Raji (cell line): ENCODE measurements around the gene NNT.

Experiments used
- POLR2A ChIP-seq: IDR thresholded peaks from 2 replicates; pipeline ENCODE4 v1.6.1; 2011; ENCODE audit warnings: low read depth, low read length, control low read depth; ENCODE audit not compliant: insufficient read depth

NNT gene

GRCh38 chr5:43581398-43581797, 21.6 kb upstream of the NNT start:
- TF ChIP-seq POLR2A, result no peak

DNA sequence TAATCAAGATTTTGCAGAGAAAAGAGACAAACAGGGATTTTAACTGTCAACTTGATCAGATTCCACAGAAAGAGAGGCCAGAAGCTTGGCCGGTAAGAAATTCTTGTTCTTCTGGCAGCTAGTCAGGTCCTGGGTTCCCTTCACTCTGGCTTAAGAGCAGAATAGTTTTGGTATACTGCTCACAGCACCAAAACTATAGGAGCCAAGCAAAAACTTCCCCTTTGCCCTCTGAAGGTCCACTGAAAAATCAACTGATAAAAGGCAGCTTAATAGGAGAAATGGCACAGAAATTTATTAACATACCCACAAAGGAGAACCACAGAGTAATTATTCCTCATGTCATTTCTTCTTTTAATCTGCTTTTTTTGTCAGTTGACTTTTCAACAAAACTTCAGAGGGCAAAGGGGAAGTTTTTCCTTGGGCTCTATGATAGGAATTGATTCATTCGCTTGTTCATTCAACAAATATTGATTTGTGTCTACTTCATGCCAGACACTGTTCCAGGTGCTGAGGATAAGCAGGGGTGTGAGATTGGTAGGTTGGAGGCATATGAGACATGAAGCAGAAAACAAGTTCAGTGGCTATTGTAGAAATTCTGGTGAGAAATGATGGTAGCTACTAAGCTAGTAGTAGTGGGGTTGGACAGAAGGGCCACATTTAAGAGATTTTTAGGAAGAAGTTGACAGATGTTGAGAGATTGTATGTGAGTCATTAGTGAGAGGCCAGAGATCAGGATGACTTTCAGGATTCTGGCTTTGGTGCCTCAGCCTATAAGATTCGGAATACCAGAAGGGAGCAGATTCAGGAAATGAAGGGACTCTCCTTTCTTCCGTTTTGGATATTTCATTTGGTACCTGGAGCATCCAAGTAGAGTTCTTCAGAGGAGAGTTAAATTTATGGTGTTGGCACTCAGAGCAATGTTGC, 20.6 kb upstream of the NNT start:
- TF ChIP-seq POLR2A, result no peak

DNA sequence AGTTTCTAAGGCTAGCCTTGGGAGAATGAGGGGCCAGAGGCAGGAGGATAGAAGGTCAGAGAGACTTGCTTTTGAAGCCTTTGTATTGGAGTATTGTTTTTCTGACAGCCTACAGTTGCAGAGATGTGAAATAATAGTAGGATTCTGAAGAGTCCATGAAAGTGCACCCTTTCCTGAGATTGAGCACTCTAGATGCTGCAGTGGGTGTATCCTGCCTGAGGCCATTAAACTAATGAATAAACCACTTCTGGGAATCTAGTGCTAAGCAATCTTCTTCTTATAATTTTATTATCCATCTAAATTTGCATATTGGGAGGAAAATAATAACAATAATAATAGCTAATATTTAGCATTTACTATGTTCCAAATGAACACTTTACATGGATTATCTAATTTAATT, 19.3 kb upstream of the NNT start:
- no peak for TF ChIP-seq POLR2A

GRCh38 chr5:43584166-43584699, 18.7 kb upstream of the NNT start:
- TF ChIP-seq POLR2A, result no peak

- TF ChIP-seq POLR2A, result no peak
These were observed 14.1 kb upstream of the NNT start for GRCh38 chr5:43588842-43589241.

GRCh38 chr5:43589310-43589709, 13.7 kb upstream of the NNT start:
- no peak for TF ChIP-seq POLR2A

- TF ChIP-seq POLR2A, result no peak
These were observed 12.3 kb upstream of the NNT start for GRCh38 chr5:43590700-43591099.

DNA sequence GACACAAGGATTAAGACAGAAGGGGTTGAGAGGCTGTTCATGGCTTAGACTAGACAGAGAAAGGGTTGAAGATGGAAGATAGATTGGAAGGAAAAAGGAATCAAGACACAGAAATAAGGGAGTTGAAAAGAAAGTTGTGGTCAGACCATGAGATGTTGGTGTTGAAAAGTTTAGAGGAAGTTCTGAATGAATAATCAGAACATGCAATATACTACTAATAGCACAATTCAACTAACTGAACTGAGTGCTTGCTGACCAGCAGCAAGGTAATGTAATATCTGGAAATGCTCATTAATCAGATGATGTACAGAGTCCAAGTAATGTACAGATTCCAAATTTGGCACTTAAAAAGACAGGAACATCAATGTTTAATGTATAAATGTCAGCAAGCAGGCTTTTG, 10.6 kb upstream of the NNT start:
- no peak for TF ChIP-seq POLR2A

- no peak for TF ChIP-seq POLR2A
These were observed 1.3 kb upstream of the NNT start for GRCh38 chr5:43601454-43602260.

DNA sequence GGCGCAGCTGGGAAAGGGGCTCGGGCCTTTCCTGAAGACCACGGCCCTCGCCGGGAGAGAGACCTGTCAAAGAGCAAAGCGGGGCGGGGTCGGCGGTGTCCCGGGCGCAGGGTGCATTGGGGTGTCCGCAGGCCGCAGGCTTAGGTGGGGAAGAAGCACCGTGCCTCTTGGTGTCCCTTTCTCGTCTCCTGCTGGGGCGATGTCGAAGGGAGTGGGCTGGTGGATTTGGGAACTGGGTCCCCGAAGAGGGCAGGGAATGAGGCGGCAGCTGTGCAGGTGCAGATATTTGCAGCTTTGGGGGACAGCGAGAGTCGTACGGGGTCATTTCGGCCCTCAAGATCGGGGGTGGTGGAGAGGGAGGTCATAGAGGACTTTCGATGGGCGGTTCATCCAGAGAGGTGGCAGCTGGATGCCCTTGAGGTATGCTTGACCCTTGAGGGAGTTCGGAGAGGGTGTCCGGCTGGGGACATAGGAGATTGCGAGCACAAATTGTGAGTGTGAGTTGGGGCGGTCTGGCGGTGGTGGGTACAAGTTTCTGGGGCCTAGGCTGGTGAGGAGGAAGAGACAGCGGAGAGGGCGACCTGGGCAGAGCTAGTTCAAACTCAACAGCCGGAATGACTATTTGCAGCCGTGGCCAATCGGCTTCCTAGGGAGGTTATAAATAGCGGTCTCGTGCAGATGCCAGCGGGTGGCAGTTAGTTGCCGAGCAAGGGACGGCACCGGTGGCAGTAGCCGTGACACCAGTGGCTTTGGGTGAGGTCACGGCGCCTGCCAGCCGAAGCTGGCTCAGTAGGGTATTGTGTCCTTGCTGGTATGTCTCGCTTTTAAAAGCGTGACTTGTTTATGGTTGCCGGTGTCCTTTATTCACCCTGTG, 601 bp downstream of the NNT start:
- TF ChIP-seq POLR2A, result no peak

- no peak for TF ChIP-seq POLR2A
These were observed 1.7 kb downstream of the NNT start for GRCh38 chr5:43604699-43605098.

GRCh38 chr5:43606351-43606750, 3.4 kb downstream of the NNT start:
- TF ChIP-seq POLR2A, result no peak

DNA sequence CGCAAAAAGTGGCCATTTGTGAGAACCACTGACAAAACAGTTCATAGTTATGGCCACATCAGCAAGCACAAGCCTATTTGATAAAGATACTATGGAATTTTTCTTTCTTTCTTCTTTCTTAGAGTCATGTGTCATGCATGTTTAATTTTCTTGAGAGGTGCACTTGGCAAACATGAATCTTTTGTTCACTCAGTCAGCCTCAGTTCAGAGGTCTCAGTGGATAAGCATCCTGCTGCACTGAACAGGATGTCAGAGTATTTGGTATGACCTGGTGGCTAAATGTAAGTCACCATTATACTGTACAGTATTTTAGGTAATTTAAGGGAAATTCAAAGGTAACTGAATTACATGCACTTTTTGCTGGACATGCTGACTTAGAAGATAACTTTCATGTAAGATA, 5.4 kb downstream of the NNT start:
- TF ChIP-seq POLR2A, result no peak

- no peak for TF ChIP-seq POLR2A
These were observed 6.8 kb downstream of the NNT start for GRCh38 chr5:43609752-43610151.

GRCh38 chr5:43613370-43613769, 10.4 kb downstream of the NNT start:
- no peak for TF ChIP-seq POLR2A
